ENCODE results near the gene ADGRL3. TPM values are rescaled to one million over a fixed set of nuclear protein-coding genes. Genes with fewer than 3 reads are reported as not detected.

ADGRL3 gene
- total and polyA plus RNA-seq, 2 donors (not counting 1 experiment from before 2014, with no cell fraction given): not detected

GRCh38 chr4:61890321-61890720 lies 690.2 kb downstream of the ADGRL3 start:
- H3K4me1 Mint-ChIP-seq: no peaks in the 10 kb centered on the region
- POLR2A ChIA-PET: no interaction called here
- H3K27me3 ChIP-seq (replicated peaks in 1 of 4; ENCODE audit: control extremely low read depth in 1 of 4, control insufficient read depth in 3 of 4, insufficient read depth in 4 of 4, low read length in 3 of 4): no peaks in the 10 kb centered on the region
- peaks cover 2% of the 10 kb centered on the region for H3K9me3 Mint-ChIP-seq (ENCODE audit: insufficient read depth)
- H3K4me1 ChIP-seq (ENCODE audit: control insufficient read depth in 2 of 2, insufficient read depth in 2 of 2, low read length in 2 of 2): no peaks in the 10 kb centered on the region
- no peaks in the 10 kb centered on the region for H4K20me1 ChIP-seq (ENCODE audit: control insufficient read depth, insufficient read depth, low read length, poor library complexity, severe bottlenecking)
- 67% methylated on average over 1 of the region's 3 CpGs for WGBS (ENCODE audit: insufficient coverage)
- intact Hi-C loops (cut with micrococcal nuclease): no loop called here
- H3K4me2 ChIP-seq (replicated peaks; ENCODE audit: low read depth, low read length, poor library complexity, severe bottlenecking): no peak overlapping the region
- H3K79me2 ChIP-seq (ENCODE audit: control insufficient read depth, insufficient read depth, low read length): no peaks in the 10 kb centered on the region
- H3K4me3 Mint-ChIP-seq: no peak overlapping the region
- ATAC-seq (ENCODE audit: low read depth) (no peak), DNase-seq (no peak)
- H3K27me3 Mint-ChIP-seq: no peaks in the 10 kb centered on the region
- H3K9me3 ChIP-seq (ENCODE audit: control extremely low read depth in 1 of 3, control insufficient read depth in 2 of 3, insufficient read depth in 1 of 3, low read length in 2 of 3): peaks cover 0 to 4% (median 0%) of the 10 kb centered on the region in 3 donors
- no peak overlapping the region for H3K4me3 ChIP-seq (ENCODE audit: control extremely low read depth in 1 of 5, extremely low read depth in 1 of 5, insufficient read depth in 1 of 5, low read depth in 2 of 5, low read length in 4 of 5)
- H3K27ac ChIP-seq (ENCODE audit: low read length in 2 of 2): no peak overlapping the region
- CTCF ChIA-PET: no interaction called here
- no peak for TF ChIP-seq EZH2 (IDR thresholded peaks at IDR 0.05; ENCODE audit: borderline replicate concordance, insufficient read depth, low read depth, low read length, poor library complexity, severe bottlenecking)
- no peak for TF ChIP-seq CTCF (IDR thresholded peaks at IDR 0.05)
- no peak overlapping the region for H3K9ac ChIP-seq (ENCODE audit: low read length)
- H3K36me3 ChIP-seq (replicated peaks in 1 of 2; ENCODE audit: control extremely low read depth in 1 of 2, control insufficient read depth in 1 of 2, extremely low read depth in 1 of 2, insufficient read depth in 2 of 2, low read length in 1 of 2): no peaks in the 10 kb centered on the region
- no peak overlapping the region for H2AFZ ChIP-seq (ENCODE audit: insufficient read depth, low read depth, low read length, poor library complexity, severe bottlenecking)
- H3K27ac Mint-ChIP-seq: no peak overlapping the region

- Mint-ChIP-seq H3K27ac (no peak overlapping the region), H3K27me3 (no peaks in the 10 kb centered on the region), H3K9me3 (ENCODE audit: insufficient read depth) (no peaks in the 10 kb centered on the region), H3K4me3 (no peak overlapping the region), H3K4me1 (no peaks in the 10 kb centered on the region)
- DNase-seq (no peak), ATAC-seq (ENCODE audit: low read depth) (no peak)
- TF ChIP-seq EZH2 (IDR thresholded peaks at IDR 0.05; ENCODE audit: borderline replicate concordance, insufficient read depth, low read depth, low read length, poor library complexity, severe bottlenecking) (no peak), CTCF (IDR thresholded peaks at IDR 0.05) (no peak)
- Histone ChIP-seq H4K20me1 (ENCODE audit: control insufficient read depth, insufficient read depth, low read length, poor library complexity, severe bottlenecking) (no peaks in the 10 kb centered on the region), H3K9me3 (ENCODE audit: control extremely low read depth in 1 of 3, control insufficient read depth in 2 of 3, insufficient read depth in 1 of 3, low read length in 2 of 3) (peaks cover 0 to 4% (median 0%) of the 10 kb centered on the region in 3 donors), H3K27ac (ENCODE audit: low read length in 2 of 2) (no peak overlapping the region), H3K27me3 (replicated peaks in 1 of 4; ENCODE audit: control extremely low read depth in 1 of 4, control insufficient read depth in 3 of 4, insufficient read depth in 4 of 4, low read length in 3 of 4) (no peaks in the 10 kb centered on the region), H3K9ac (ENCODE audit: low read length) (no peak overlapping the region), H3K4me3 (ENCODE audit: control extremely low read depth in 1 of 5, extremely low read depth in 1 of 5, insufficient read depth in 1 of 5, low read depth in 2 of 5, low read length in 4 of 5) (no peak overlapping the region), H3K79me2 (ENCODE audit: control insufficient read depth, insufficient read depth, low read length) (no peaks in the 10 kb centered on the region), H3K4me1 (ENCODE audit: control insufficient read depth in 2 of 2, insufficient read depth in 2 of 2, low read length in 2 of 2) (no peaks in the 10 kb centered on the region), H3K36me3 (replicated peaks in 1 of 2; ENCODE audit: control extremely low read depth in 1 of 2, control insufficient read depth in 1 of 2, extremely low read depth in 1 of 2, insufficient read depth in 2 of 2, low read length in 1 of 2) (no peaks in the 10 kb centered on the region), H3K4me2 (replicated peaks; ENCODE audit: low read depth, low read length, poor library complexity, severe bottlenecking) (no peak overlapping the region), H2AFZ (ENCODE audit: insufficient read depth, low read depth, low read length, poor library complexity, severe bottlenecking) (no peak overlapping the region)
- intact Hi-C loops (cut with micrococcal nuclease): no loop called here
- POLR2A ChIA-PET: no interaction called here
- CTCF ChIA-PET: no interaction called here
Observed at GRCh38 chr4:61891953-61892352, 691.8 kb downstream of the ADGRL3 start.

All from B cell (primary cell).